Measurements from ENCODE around the gene CTNNA3. TPM values are rescaled to one million over a fixed set of nuclear protein-coding genes. Genes with fewer than 3 reads are reported as not detected.

The CTNNA3 gene
- total RNA-seq, 6 donors from 2014 or later, result 0.20 to 2.0 TPM; not detected in 4

DNA sequence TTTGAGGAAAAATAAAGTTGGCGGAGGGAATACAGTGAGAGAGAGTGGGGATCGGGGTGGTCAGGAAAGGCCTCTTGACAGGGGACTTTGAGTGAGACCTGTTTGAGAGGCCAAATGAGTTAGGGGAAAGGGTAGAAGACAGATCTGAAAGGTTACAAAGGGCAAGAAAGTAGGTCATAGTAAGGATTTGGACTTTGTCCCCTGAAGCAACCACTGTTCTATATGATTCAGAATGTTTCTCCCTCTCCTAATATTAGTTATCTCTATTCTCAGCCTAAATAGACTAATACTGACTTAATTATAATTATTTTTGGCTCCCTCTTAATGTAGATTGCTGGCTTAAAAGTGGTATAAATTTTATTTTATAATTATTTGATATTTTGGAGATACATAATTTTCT lies 88.0 kb downstream of the CTNNA3 start:
- ATAC-seq (ENCODE audit: low FRiP score in 2 of 2) (no peak), DNase-seq (no peak)
- TF ChIP-seq POLR2AphosphoS5 (IDR thresholded peaks at IDR 0.05) (no peak), EP300 (IDR thresholded peaks at IDR 0.05) (no peak)
- TF ChIP-seq, protein P1, sequence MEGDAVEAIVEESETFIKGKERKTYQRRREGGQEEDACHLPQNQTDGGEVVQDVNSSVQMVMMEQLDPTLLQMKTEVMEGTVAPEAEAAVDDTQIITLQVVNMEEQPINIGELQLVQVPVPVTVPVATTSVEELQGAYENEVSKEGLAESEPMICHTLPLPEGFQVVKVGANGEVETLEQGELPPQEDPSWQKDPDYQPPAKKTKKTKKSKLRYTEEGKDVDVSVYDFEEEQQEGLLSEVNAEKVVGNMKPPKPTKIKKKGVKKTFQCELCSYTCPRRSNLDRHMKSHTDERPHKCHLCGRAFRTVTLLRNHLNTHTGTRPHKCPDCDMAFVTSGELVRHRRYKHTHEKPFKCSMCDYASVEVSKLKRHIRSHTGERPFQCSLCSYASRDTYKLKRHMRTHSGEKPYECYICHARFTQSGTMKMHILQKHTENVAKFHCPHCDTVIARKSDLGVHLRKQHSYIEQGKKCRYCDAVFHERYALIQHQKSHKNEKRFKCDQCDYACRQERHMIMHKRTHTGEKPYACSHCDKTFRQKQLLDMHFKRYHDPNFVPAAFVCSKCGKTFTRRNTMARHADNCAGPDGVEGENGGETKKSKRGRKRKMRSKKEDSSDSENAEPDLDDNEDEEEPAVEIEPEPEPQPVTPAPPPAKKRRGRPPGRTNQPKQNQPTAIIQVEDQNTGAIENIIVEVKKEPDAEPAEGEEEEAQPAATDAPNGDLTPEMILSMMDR (IDR thresholded peaks at IDR 0.05), result no peak
- no peak overlapping the region for H3K4me3 ChIP-seq
- WGBS, 2 donors, result 96 to 100% methylated on average over 2 of the region's 2 CpGs
- H3K9me3 ChIP-seq, result no peaks in the 10 kb centered on the region
- H3K27ac ChIP-seq, result no peak overlapping the region
- no peaks in the 10 kb centered on the region for H3K36me3 ChIP-seq
- no peaks in the 10 kb centered on the region for H3K27me3 ChIP-seq
- H3K4me1 ChIP-seq, result no peaks in the 10 kb centered on the region

DNA sequence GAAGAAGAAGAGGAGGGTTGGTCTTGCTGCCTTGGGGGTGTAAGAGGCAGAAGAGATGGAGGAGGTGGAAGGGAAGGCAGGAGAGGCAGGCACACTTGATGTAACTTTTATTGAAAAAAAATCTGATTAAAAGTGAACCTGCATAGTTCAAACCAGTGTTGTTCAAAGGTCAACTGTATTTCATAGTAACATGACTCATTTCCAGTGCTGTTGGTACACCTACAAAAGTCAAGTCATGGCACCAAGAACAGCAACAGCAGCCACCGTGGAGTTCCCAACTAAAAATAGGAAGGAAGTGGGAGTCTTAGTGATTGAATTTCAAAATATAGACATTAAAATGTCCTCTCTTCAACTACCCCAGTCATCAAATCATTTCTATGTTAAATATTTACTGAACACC lies 88.5 kb downstream of the CTNNA3 start:
- no peaks in the 10 kb centered on the region for H3K4me1 ChIP-seq
- no peak overlapping the region for H3K4me3 ChIP-seq
- H3K27me3 ChIP-seq, result no peaks in the 10 kb centered on the region
- TF ChIP-seq, protein P1 (IDR thresholded peaks at IDR 0.05), result no peak
- TF ChIP-seq POLR2AphosphoS5 (IDR thresholded peaks at IDR 0.05) (no peak), POLR2A (IDR thresholded peaks at IDR 0.05) (no peak), EP300 (IDR thresholded peaks at IDR 0.05) (no peak)
- no peak overlapping the region for H3K27ac ChIP-seq
- DNase-seq (no peak), ATAC-seq (ENCODE audit: low FRiP score in 2 of 2) (no peak)
- H3K9me3 ChIP-seq, result no peaks in the 10 kb centered on the region
- H3K36me3 ChIP-seq, result no peaks in the 10 kb centered on the region
- whole genome bisulfite sequencing, 2 donors, result 34 to 50% methylated on average over 1 of the region's 1 CpG

DNA sequence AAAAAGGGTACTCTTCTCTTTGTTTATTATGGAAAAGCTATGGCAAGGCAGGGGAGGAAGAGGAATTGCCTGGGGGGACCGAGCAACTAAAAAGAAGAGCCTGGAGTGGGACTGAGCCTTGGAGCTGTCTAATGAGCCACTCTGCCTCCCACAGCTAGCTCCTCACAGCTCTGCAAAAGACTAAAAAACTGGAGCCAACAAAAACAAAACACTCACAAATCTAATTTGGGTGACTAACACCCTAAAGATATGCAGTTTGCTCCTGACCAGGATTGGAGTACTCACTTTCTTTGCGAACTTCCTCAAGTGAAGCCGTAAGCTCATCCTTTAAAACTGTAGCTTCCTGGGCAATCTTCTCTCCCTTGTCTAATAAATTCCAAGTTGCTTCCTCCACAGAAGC lies 89.4 kb downstream of the CTNNA3 start:
- H3K27me3 ChIP-seq, result no peaks in the 10 kb centered on the region
- 70 to 76% methylated on average over 3 of the region's 3 CpGs for WGBS, 2 donors
- no peak for ATAC-seq (ENCODE audit: low FRiP score in 2 of 2)

DNA sequence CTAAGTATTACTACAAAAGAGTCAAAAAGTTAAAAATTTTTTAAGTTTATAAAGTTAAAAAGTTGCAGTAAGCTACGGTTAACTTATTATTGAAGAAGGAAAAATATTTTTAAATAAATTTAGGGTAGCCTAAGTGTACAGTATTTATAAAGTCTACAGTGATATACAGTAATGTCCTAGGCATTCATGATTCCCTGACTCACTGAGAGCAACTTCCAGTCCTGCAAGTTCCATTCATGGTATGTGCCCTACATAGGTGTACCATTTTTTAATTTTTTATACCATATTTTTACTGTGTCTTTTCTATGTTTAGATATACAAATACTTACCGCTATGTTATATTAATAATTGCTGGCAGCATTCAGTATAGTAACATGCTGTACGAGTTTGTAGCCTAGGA lies 92.3 kb downstream of the CTNNA3 start:
- TF ChIP-seq POLR2AphosphoS5 (IDR thresholded peaks at IDR 0.05) (no peak), POLR2A (IDR thresholded peaks at IDR 0.05) (no peak), EP300 (IDR thresholded peaks at IDR 0.05) (no peak)
- TF ChIP-seq, protein P1 (IDR thresholded peaks at IDR 0.05), result no peak
- H3K4me1 ChIP-seq, result no peaks in the 10 kb centered on the region
- H3K27me3 ChIP-seq, result no peaks in the 10 kb centered on the region
- ATAC-seq (ENCODE audit: low FRiP score in 2 of 2) (no peak), DNase-seq (no peak)
- H3K9me3 ChIP-seq, result no peaks in the 10 kb centered on the region
- no peak overlapping the region for H3K4me3 ChIP-seq
- no peaks in the 10 kb centered on the region for H3K36me3 ChIP-seq
- H3K27ac ChIP-seq, result no peak overlapping the region
- 93 to 94% methylated on average over 3 of the region's 3 CpGs for WGBS, 2 donors

More for the DNA sequence above, 89.4 kb downstream of the CTNNA3 start:
- Histone ChIP-seq H3K36me3 (no peaks in the 10 kb centered on the region), H3K27ac (no peak overlapping the region), H3K4me1 (no peaks in the 10 kb centered on the region), H3K9me3 (no peaks in the 10 kb centered on the region), H3K4me3 (no peak overlapping the region)
- TF ChIP-seq POLR2AphosphoS5 (IDR thresholded peaks at IDR 0.05), result no peak
- no peak for TF ChIP-seq EP300 (IDR thresholded peaks at IDR 0.05)
- TF ChIP-seq, protein P1 (IDR thresholded peaks at IDR 0.05), result no peak
- no peak for TF ChIP-seq POLR2A (IDR thresholded peaks at IDR 0.05)
- no peak for DNase-seq

- WGBS, 2 donors, result 81 to 85% methylated on average over 8 of the region's 8 CpGs
- no peaks in the 10 kb centered on the region for H3K4me1 ChIP-seq
- ATAC-seq (ENCODE audit: low FRiP score in 2 of 2), result no peak
- H3K4me3 ChIP-seq, result no peak overlapping the region
- TF ChIP-seq POLR2AphosphoS5 (IDR thresholded peaks at IDR 0.05) (no peak), POLR2A (IDR thresholded peaks at IDR 0.05) (no peak), EP300 (IDR thresholded peaks at IDR 0.05) (no peak)
- TF ChIP-seq, protein P1 (IDR thresholded peaks at IDR 0.05), result no peak
- no peaks in the 10 kb centered on the region for H3K27me3 ChIP-seq
- no peaks in the 10 kb centered on the region for H3K36me3 ChIP-seq
- H3K27ac ChIP-seq, result no peak overlapping the region
- no peak for DNase-seq
- H3K9me3 ChIP-seq, result no peaks in the 10 kb centered on the region
Measured at GRCh38 chr10:67603086-67603485, 92.9 kb downstream of the CTNNA3 start.

All from upper lobe of left lung (tissue), 6 donors.